Activated T-helper 1 cell treated with anti-CD3 and anti-CD28 coated beads, Interleukin-12 subunit alpha, Interleukin-12 subunit beta, Interleukin-2, Interleukin-4 antibody, amounts not matched to agents 30 ng/mL and 10 ng/mL and 1 ng/mL, durations not matched to agents 14 hours and 24 hours and 36 hours (primary cell): ENCODE data around the gene ANKRD11. TPM values are rescaled to one million over a fixed set of nuclear protein-coding genes. Genes with fewer than 3 reads are reported as not detected.
"Not testable (repeated sequence)": the region's sequence is repeated elsewhere in the genome, so short reads cannot be mapped to it uniquely, and the experiment has no call there.

Experiments
- DNase-seq: peaks from one replicate; pipeline ENCODE4 v3.0.0; 2021; ENCODE audit warnings: low spot score
- H3K27ac Mint-ChIP-seq: one replicate; pipeline ENCODE4 v1.8.0; 2021; ENCODE audit warnings: mild to moderate bottlenecking, mixed read lengths
- H3K27me3 Mint-ChIP-seq: one replicate; pipeline ENCODE4 v1.8.0; 2022; ENCODE audit warnings: mild to moderate bottlenecking, moderate library complexity, mixed read lengths; ENCODE audit not compliant: insufficient read depth
- H3K36me3 Mint-ChIP-seq: one replicate; pipeline ENCODE4 v1.8.0; 2021; ENCODE audit warnings: low read depth, mixed read lengths
- H3K4me1 Mint-ChIP-seq: one replicate; pipeline ENCODE4 v1.8.0; 2021; ENCODE audit warnings: low read depth, mixed read lengths
- H3K4me3 Mint-ChIP-seq: one replicate; pipeline ENCODE4 v1.8.0; 2021; ENCODE audit warnings: mild to moderate bottlenecking, moderate library complexity, mixed read lengths
- H3K9me3 Mint-ChIP-seq: one replicate; pipeline ENCODE4 v1.8.0; 2021; ENCODE audit warnings: mixed read lengths
- intact Hi-C: fragments of 100-400 bp; cut with micrococcal nuclease; formaldehyde crosslinking; loops from one replicate; pipeline ENCODE4 v1.15.1; 2024
- total RNA-seq: library from RNA; stranded (reverse); gene quantifications from 2 replicates; pipeline ENCODE4 v1.2.3, GENCODE V29; 2022

ANKRD11 gene
- total RNA-seq, 1 donor from 2014 or later = 176 TPM

- H3K4me3 Mint-ChIP-seq, H3K9me3 Mint-ChIP-seq, H3K27me3 Mint-ChIP-seq, DNase-seq: not testable (repeated sequence)
- intact Hi-C loops = loop anchor here (5.0 kb wide), 2 partner anchors 60 to 105 kb away; no protein-coding TSS in a partner anchor
- Mint-ChIP-seq H3K36me3 (peaks cover 14% of the 10 kb centered on the region), H3K4me1 (peaks cover 99% of the 10 kb centered on the region), H3K27ac (peak overlapping the region; percentile 89)
Observed at GRCh38 chr16:89362540-89363223, 127.7 kb downstream of the ANKRD11 start.

- Mint-ChIP-seq H3K36me3 (peaks cover 17% of the 10 kb centered on the region), H3K27me3 (no peaks in the 10 kb centered on the region), H3K27ac (peak overlapping the region; percentile 89), H3K4me3 (peak overlapping the region; percentile 75), H3K9me3 (no peaks in the 10 kb centered on the region), H3K4me1 (peaks cover 99% of the 10 kb centered on the region)
- no peak for DNase-seq
- intact Hi-C loops = loop anchor here (1.0 to 5.0 kb wide), 10 partner anchors 12 to 195 kb away; partner anchors contain the start of gene SPG7
Observed at GRCh38 chr16:89361751-89362539, 128.4 kb downstream of the ANKRD11 start.

DNA sequence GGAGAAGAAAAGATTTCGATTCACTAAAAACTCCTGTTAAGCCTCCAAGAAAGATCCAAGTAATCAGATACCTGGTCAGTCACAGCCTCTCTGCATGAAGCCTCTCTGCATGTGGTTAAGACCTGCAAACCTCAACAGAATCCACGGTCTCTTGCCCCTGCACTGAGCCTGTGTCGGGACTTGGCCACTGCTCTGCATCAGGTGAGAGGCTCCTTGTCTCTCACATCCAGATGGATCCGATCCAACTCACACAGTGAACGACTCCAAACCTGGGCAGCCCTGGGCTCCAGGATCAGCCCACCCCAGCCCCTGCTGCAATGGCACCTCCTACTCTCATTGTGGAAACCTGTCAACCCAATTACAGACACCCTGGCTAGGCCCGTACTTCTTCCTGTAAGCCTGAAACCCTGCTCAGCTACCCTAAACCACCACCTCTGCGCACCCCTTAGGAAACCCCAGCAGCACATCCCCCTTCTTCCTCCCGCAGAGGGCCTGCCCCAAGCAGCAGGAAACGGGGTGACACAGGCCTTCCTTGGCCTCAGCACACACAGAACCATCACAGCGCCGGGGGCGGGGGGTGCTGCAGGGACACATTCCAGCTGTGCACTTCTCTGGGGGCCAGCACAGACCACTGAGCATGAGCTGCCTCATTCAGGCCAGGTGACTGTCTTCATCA lies 129.5 kb downstream of the ANKRD11 start:
- Mint-ChIP-seq H3K27ac (peak overlapping the region; percentile 89), H3K27me3 (no peaks in the 10 kb centered on the region), H3K4me3 (peak overlapping the region; percentile 75), H3K9me3 (no peaks in the 10 kb centered on the region), H3K36me3 (peaks cover 18% of the 10 kb centered on the region), H3K4me1 (peaks cover 95% of the 10 kb centered on the region)
- peak; percentile 78 for DNase-seq
- intact Hi-C loops = loop anchor here (1.0 to 5.0 kb wide), 10 partner anchors 11 to 196 kb away; partner anchors contain the start of gene SPG7

- Mint-ChIP-seq H3K9me3 (no peaks in the 10 kb centered on the region), H3K4me3 (peak overlapping the region; percentile 75), H3K4me1 (peaks cover 88% of the 10 kb centered on the region), H3K27me3 (no peaks in the 10 kb centered on the region), H3K36me3 (peaks cover 17% of the 10 kb centered on the region), H3K27ac (peak overlapping the region; percentile 80)
- intact Hi-C loops = loop anchor here (2.0 to 5.0 kb wide), 5 partner anchors 13 to 149 kb away; partner anchors contain the start of gene SPG7
- DNase-seq = no peak
Observed at GRCh38 chr16:89359264-89360147, 130.9 kb downstream of the ANKRD11 start.

DNA sequence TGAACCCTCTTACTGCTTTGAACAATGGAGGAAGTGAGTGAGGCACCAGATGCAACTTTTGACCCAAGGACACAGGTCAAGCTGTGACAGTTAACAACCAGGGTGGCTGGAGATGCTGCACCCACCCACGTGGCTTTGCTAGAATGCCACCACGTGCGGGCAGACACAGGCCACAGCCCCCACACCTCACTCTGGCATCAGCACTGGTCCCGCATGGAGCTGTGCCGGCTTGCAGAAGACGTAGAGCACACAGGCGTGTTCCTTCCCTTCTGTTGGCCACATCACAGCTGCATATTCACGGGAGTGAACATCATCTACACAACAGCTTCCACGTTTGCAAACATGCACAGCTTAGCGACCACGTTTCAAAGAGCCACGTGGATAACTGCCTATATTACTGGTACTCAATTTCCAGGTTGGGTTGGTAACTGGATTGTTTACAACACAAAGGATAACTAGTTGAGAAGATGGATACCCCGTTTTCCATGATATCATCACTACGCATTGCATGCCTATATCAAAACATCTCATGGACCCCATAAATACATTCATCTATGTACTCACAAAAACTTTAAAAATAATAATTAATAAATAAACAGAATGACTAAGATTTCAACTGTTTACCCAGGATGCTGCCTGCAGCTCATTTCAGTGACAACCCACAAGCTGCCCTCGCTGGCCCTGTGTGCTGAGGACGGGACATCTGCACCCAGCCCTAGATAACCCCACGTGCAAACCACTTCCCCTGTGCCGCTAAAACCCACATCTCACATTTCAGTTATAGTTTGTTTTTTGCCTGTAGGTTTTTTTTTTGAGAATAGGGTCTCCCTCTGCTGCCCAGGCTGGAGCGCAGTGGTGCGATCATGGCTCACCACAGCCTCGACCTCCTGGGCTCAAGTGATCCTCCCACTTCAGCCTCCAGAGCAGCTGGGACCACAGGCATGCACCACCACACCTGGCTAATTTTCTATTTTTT lies 132.0 kb downstream of the ANKRD11 start:
- DNase-seq = peak; percentile 42
- peaks cover 17% of the 10 kb centered on the region for H3K36me3 Mint-ChIP-seq
- H3K27me3 Mint-ChIP-seq = no peaks in the 10 kb centered on the region
- intact Hi-C loops = no loop called here
- H3K4me3 Mint-ChIP-seq = peak overlapping the region; percentile 74
- peaks cover 76% of the 10 kb centered on the region for H3K4me1 Mint-ChIP-seq
- H3K27ac Mint-ChIP-seq = peak overlapping the region; percentile 80
- H3K9me3 Mint-ChIP-seq = no peaks in the 10 kb centered on the region

- no peaks in the 10 kb centered on the region for H3K27me3 Mint-ChIP-seq
- H3K4me3 Mint-ChIP-seq = peak overlapping the region; percentile 59
- no peak for DNase-seq
- H3K4me1 Mint-ChIP-seq = peaks cover 73% of the 10 kb centered on the region
- H3K27ac Mint-ChIP-seq = peak overlapping the region; percentile 67
- intact Hi-C loops = no loop called here
- H3K9me3 Mint-ChIP-seq = no peaks in the 10 kb centered on the region
- peaks cover 17% of the 10 kb centered on the region for H3K36me3 Mint-ChIP-seq
Observed at GRCh38 chr16:89357055-89357816, 133.1 kb downstream of the ANKRD11 start.

GRCh38 chr16:89355686-89356085 lies 134.7 kb downstream of the ANKRD11 start:
- no peaks in the 10 kb centered on the region for H3K9me3 Mint-ChIP-seq
- H3K27ac Mint-ChIP-seq = no peak overlapping the region
- no peak for DNase-seq
- peaks cover 73% of the 10 kb centered on the region for H3K4me1 Mint-ChIP-seq
- no peaks in the 10 kb centered on the region for H3K27me3 Mint-ChIP-seq
- intact Hi-C loops = no loop called here
- peaks cover 18% of the 10 kb centered on the region for H3K36me3 Mint-ChIP-seq
- H3K4me3 Mint-ChIP-seq = no peak overlapping the region

DNA sequence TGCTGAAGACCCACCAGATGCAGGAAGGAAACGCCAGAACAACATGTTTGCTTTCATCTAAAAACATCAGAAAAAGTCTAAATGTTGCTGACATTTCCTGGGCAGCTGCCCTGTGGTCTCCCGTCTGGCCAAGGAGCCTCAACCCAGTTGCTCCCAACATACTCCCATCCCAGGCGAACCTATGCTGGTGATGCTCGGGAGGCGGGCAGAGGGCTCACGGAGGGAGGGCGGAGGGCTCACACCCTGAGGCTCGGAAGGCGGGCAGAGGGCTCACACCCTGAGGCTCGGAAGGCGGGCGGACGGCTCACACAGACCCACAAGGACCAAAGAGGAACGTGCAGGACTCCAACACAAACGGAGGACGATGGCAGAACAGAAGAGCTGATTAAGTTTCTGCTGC lies 135.4 kb downstream of the ANKRD11 start:
- peaks cover 73% of the 10 kb centered on the region for H3K4me1 Mint-ChIP-seq

GRCh38 chr16:89354325-89354724 lies 136.0 kb downstream of the ANKRD11 start:
- intact Hi-C loops = no loop called here
- Mint-ChIP-seq H3K27ac (no peak overlapping the region), H3K36me3 (peaks cover 22% of the 10 kb centered on the region), H3K4me1 (peaks cover 73% of the 10 kb centered on the region), H3K4me3 (no peak overlapping the region), H3K9me3 (no peaks in the 10 kb centered on the region), H3K27me3 (no peaks in the 10 kb centered on the region)
- no peak for DNase-seq

More for the DNA sequence above, 135.4 kb downstream of the ANKRD11 start:
- DNase-seq = no peak
- H3K4me3 Mint-ChIP-seq = no peak overlapping the region
- no peak overlapping the region for H3K27ac Mint-ChIP-seq
- peaks cover 20% of the 10 kb centered on the region for H3K36me3 Mint-ChIP-seq
- intact Hi-C loops = no loop called here
- no peaks in the 10 kb centered on the region for H3K27me3 Mint-ChIP-seq
- no peaks in the 10 kb centered on the region for H3K9me3 Mint-ChIP-seq

- Mint-ChIP-seq H3K36me3 (peaks cover 21% of the 10 kb centered on the region), H3K27ac (peak overlapping the region; percentile 70), H3K27me3 (no peaks in the 10 kb centered on the region), H3K4me1 (peaks cover 66% of the 10 kb centered on the region), H3K4me3 (no peak overlapping the region), H3K9me3 (no peaks in the 10 kb centered on the region)
- DNase-seq = no peak
- intact Hi-C loops = no loop called here
Observed at GRCh38 chr16:89352091-89352681, 138.2 kb downstream of the ANKRD11 start.
